ENCODE measurements around the gene CD46.
A peak's percentile ranks its signal among the peaks of the same experiment; 100 is the strongest.

CD46 gene

DNA sequence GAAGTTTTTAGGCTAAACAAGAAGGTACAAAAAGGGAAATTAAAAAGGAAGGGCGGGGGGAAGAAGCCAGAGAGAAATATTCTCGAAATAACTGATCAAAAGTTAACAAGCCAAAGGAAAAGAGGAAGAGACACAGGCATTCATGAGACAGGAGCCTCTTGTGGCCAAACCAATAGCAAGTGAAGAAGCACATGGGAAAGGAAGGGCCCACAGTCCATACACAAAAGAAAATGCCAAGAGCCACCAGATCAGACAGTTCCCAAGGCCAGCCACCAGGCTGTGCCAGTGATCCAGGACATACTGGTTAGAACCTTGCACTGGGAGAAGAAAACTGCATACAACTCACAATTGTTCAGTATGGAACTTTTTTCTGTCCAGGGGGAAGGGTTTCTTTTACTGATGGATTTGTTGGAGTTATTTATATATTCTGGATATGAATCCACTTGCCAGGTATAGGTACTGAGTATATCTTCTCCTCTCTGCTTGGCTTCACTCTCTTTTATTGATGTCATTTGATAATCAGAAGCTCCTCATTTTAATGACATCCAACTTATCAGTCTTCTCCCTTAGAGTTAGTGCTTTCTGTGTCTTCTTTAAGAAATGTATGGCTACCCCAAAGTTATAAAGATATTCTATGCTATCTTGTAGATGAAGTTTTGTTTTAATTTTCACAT is 76.8 kb downstream of the CD46 start:
- DNase-seq (ENCODE audit: low spot score): peak; percentile 69

GRCh38 chr1:207829576-207829975 is 77.7 kb downstream of the CD46 start:
- no peak for DNase-seq (ENCODE audit: low spot score)

- DNase-seq (ENCODE audit: low spot score): no peak
Measured at GRCh38 chr1:207830788-207831187, 78.9 kb downstream of the CD46 start.

- DNase-seq (ENCODE audit: low spot score): peak; percentile 51
Measured at GRCh38 chr1:207831517-207832327, 79.9 kb downstream of the CD46 start.

- DNase-seq (ENCODE audit: low spot score): no peak
Measured at GRCh38 chr1:207832796-207833195, 80.9 kb downstream of the CD46 start.

DNA sequence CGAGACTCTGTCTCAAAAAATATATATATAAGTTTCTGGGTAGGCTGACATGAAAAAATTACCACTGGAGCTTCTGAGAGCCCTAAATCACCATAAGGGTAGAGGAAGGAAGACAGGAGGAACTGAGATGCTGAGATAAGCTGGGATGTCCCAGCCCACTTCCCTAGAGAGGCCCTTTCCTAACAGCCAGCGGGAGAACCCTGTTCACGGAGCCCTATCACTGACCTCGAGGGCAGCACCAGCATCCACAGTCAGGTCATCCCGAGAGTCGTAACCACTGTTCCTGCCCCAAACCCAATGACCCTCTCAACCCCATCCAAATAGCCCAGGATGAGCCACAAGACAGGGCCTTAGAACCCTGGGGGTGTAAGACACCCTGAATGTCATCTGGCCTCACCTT is 81.5 kb downstream of the CD46 start:
- DNase-seq (ENCODE audit: low spot score): no peak

- DNase-seq (ENCODE audit: low spot score): no peak
Measured at GRCh38 chr1:207833956-207834660, 82.3 kb downstream of the CD46 start.

DNA sequence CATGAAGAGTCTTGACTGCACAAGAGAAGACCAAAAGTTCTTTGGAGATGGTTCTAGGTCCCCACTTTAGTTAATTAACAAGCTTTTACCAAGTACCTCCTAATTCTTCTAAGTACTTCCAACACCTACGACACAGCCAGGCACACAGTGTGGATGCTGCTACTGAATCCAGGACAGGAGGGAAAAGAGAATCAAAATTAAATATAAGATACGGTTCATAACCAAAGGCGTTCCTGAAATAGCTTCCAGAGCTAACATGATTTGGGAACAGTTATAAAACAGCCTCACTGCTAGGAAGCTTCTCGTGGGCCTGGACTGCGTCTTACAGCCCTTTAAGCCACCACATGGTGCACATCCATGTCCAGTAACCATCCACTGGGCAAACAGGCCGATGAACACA is 84.1 kb downstream of the CD46 start:
- DNase-seq (ENCODE audit: low spot score): no peak

GRCh38 chr1:207836591-207837347 is 84.9 kb downstream of the CD46 start:
- no peak for DNase-seq (ENCODE audit: low spot score)

DNA sequence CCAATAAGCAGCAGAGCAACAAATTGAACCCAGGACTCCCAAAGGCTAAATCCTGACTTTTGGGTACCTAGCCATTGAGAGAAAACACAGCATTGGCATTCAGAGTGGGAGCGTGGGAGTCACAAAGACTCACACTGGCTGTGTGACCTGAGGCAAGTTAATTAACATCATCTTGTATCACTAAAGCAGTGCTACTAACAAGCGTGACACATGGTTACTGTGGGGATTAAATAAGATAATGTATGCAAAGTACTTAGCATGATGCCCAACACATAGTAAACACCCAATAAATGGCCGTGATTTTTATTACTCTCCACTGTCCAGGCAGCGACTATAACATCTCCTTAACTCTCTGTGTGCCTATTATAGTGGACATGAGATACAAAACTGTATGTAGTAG is 85.8 kb downstream of the CD46 start:
- no peak for DNase-seq (ENCODE audit: low spot score)

DNA sequence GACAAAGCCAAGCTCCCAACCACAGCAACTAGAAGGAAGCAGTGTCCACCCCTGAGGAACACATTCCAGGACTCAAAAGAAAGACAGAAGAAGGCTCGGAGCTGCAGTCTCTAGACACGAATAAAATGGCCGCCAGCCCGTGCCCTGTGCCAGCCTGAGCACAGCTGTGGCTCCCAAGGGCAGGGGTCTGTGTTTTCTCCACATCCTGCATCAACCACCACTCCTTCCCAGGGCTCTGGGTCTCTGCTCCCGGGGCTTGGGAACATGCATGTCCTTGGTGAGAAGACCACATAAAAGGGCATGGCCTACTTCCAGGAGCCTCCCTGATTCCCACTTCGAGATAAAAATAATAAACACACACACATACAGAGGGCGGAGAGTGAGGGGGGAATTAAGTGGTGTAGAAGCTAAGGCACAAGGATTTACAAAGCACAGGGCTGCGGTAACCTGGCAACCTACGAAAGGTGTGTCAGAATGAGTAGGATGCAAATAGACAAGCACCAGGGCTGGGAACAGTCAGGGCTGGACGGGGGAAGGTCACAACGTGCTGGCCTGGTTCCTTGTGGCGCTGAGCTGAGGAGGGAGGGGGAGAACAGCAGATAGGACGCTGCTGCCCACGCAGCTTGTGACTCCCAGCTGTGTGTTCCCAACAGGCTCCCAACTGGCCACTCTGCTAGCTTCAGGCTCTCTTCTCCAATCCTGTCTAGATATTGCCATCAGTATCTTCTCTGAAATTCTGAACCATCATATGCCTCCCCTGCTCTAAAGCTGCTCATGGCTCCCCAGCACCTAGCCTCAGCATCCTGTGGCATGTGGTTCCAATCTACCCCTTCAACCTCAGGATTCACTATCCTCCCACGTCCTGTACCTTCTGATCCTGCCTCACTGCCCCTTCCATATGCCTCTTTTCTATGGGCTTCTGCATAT is 86.6 kb downstream of the CD46 start:
- no peak for DNase-seq (ENCODE audit: low spot score)

DNA sequence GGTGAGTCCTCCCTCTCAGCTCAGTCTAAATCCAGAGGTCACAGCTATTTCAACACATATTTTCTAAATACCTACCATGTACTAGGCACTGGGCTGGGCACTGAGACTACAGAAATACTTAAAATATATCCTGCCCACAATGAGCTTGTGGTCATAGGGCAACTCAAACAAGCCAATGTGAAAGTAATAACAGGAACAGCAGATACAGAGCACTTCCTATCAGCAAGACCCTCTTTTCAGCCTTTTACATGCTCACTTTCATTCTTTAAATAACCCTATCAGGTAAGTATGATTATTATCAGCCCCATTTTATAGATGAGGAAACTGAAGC is 87.2 kb downstream of the CD46 start:
- DNase-seq (ENCODE audit: low spot score): no peak

DNA sequence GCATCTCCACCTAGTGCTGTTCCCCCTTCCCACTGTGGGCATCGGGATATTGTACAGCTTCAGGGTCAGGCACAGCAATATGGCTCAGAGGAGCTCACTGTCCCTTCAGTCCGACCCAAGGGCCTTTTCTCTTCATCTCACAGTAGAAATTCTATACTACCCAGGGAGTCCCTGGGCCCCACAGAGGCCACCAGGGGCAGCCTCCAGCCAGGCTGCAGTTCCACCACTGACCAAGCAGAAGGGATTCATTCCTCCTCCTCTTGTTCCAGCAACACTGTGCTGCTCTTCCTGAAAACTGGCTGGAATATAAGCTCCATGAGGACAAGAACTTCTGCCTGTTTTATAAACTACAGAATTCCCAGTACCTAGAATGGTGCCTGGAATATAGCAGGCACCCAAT is 88.5 kb downstream of the CD46 start:
- DNase-seq (ENCODE audit: low spot score): no peak

DNA sequence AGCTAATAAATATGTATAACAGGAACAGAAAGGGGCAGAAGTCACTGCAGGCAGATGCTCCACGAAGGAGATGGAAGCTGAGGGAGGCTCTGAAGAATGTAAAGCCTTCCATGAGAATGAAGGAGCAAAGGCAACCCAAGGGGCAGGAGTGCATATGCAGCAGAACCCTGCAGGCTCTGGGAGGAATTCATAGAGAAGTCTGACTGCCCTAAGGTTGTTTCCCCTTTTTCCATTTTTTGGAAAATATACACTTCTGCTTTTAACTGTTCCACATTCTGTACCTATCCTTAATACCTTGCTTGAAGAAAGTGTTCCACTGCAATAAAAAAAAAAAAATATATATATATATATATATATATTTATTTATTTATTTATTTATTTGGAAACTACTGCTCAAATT is 89.4 kb downstream of the CD46 start:
- no peak for DNase-seq (ENCODE audit: low spot score)

DNA sequence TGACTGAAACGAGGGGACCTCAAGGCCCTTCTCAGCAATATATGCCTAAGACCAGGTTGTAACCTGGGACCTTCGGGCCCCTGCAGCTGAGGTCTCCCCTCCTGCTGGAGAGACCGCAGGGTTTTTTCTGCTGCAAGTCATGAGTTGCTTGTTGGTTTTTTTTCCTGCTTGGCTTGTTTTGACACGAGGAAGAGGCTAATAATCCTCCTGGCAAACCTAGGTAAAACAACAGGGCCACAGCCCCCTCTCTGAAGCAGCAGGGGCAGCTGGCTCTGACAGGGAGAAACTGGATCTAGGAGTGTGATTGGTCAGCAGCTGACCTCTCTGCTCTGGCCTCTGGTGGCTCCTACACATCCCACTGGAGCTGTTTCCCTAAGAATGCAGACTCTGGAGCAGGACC is 90.0 kb downstream of the CD46 start:
- DNase-seq (ENCODE audit: low spot score): no peak

DNA sequence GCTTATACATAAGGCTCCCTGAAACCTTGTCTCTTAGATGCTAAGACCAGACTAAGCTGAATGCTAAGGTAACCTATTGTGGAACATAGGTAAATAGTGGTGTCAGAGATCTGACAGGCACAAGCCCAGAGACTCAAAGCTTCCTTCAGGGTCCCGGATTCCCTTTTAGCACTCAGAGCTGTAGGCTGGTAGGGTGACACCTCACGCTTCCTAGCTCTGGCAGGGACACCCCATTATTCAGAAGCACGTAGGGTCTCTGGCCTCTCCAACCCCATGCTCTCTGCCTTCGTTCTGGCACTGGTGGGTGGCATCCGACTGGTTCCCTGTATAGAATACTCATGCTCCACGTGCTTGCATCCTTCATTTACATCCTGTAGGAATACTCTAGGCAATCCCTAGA is 90.7 kb downstream of the CD46 start:
- no peak for DNase-seq (ENCODE audit: low spot score)

DNA sequence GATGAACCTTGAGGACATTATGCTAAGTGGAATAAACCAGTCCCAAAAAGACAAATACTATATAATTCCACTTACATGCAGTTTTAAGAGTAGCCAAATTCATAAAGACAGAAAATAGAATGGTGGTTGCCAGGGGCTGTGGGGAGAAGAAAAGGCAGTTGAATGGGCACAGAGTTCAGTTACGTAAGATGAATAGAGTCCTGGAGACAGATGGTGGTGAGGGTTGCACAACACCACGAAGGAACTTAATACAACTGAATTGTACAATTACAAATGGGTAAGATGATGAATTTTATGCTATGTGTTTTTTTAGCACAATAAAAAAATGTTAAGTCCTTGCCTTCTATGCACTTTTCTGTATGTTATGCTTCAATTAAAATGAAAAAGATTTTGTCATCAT is 92.5 kb downstream of the CD46 start:
- no peak for DNase-seq (ENCODE audit: low spot score)

Data from CD4-positive, alpha-beta T cell treated with Interleukin-15 for 4 hours (primary cell).